K562 (cell line): ENCODE data around the gene PM20D1. TPM values are rescaled to one million over a fixed set of nuclear protein-coding genes. Genes with fewer than 3 reads are reported as not detected.

Source experiments
- ATAC-seq: fragments of 200-7000 bp; cut with Tn5 transposase; 3 replicates; pipeline ENCODE4 v1.9.1; 2020; ENCODE audit warnings: moderate library complexity
- BruUV-seq: library from RNA; stranded (reverse); fragments of 400-500 nt; replicated peaks from 2 replicates; lab custom pipeline; 2021; lab: Mats Ljungman, UMichigan
- CTCF ChIA-PET: fragments of 300-600 bp; formaldehyde crosslinking; extraction: SDS; loops from one replicate; lab custom pipeline; 2021; ENCODE audit warnings: low intra/inter-chr PET ratio; lab: Yijun Ruan, JAX
- POLR2A ChIA-PET: fragments of 300-600, 350-650 bp; sonication (Branson Sonifier 250); formaldehyde crosslinking; extraction: SDS; loops from one replicate; lab custom pipeline; 2021; ENCODE audit warnings: antibody characterized with exemption, inconsistent platforms; lab: Yijun Ruan, JAX
- DNase-seq, 4 experiments: peaks; one replicate each; pipeline versions ENCODE4 v3.0.0 to v3.0.0-alpha.2; 2011 to 2018; ENCODE audit warnings: low spot score in 3 of 4, mixed read lengths in 3 of 4; ENCODE audit errors: extremely low read depth in 1 of 4
- FAIRE-seq: peaks from 2 replicates; lab custom pipeline; 2011; peaks lifted over from hg19 to GRCh38; lab: Jason Lieb, UNC
- H2AFZ ChIP-seq: 2 replicates; pipeline ENCODE4 v1.6.0; 2011; ENCODE audit warnings: low read depth, low read length, control low read depth, inconsistent platforms
- H3K27ac ChIP-seq: fragments of 200-600 bp; 3 replicates; pipeline ENCODE4 v1.8.0; 2011; ENCODE audit warnings: low read depth, mild to moderate bottlenecking, control low read depth, inconsistent platforms, low read length, moderate library complexity, mixed read lengths; ENCODE audit errors: extremely low read depth
- H3K27me3 ChIP-seq, 2 experiments: fragments of 300-600 bp in 1 of 2; 2 replicates in 1 of 2; 3 replicates in 1 of 2; pipeline versions ENCODE4 v1.6.0 to v1.8.0; 2011; ENCODE audit warnings: inconsistent platforms in 2 of 2, low read length in 2 of 2, mild to moderate bottlenecking in 1 of 2, mixed read lengths in 1 of 2, moderate library complexity in 1 of 2; ENCODE audit not compliant: control insufficient read depth in 2 of 2, insufficient read depth in 2 of 2
- H3K36me3 ChIP-seq: fragments of 300-600 bp; 3 replicates; pipeline ENCODE4 v1.8.0; 2011; ENCODE audit warnings: mild to moderate bottlenecking, low read length, inconsistent platforms; ENCODE audit not compliant: control insufficient read depth, insufficient read depth
- H3K4me1 ChIP-seq, 2 experiments: fragments of 200-600 bp in 1 of 2; replicated peaks in 1 of 2; 2 replicates in 1 of 2; 3 replicates in 1 of 2; pipeline versions ENCODE4 v1.5.1 to v1.8.0; 2011; ENCODE audit warnings: inconsistent platforms in 2 of 2, low read length in 2 of 2, mild to moderate bottlenecking in 1 of 2, mixed read lengths in 1 of 2, moderate library complexity in 1 of 2; ENCODE audit not compliant: control insufficient read depth in 2 of 2, insufficient read depth in 2 of 2
- H3K4me2 ChIP-seq: 2 replicates; pipeline ENCODE4 v1.6.1; 2011; ENCODE audit warnings: low read length, control low read depth, inconsistent platforms, mixed read lengths; ENCODE audit not compliant: insufficient read depth
- H3K4me3 ChIP-seq: fragments of 200-600 bp; sonication (generic), shearing (Covaris generic); 2 replicates; pipeline ENCODE4 v1.5.1; 2016; ENCODE audit warnings: control low read depth, inconsistent platforms
- H3K79me2 ChIP-seq: fragments of 200-600 bp; 3 replicates; pipeline ENCODE4 v1.8.0; 2011; ENCODE audit warnings: low read length, inconsistent platforms; ENCODE audit not compliant: control insufficient read depth, insufficient read depth
- H3K9ac ChIP-seq, 2 experiments: 2 replicates each; pipeline versions ENCODE4 v1.6.0 to v1.6.1; 2011; ENCODE audit warnings: low read depth in 2 of 2, low read length in 2 of 2, control low read depth in 1 of 2, inconsistent platforms in 1 of 2, mild to moderate bottlenecking in 1 of 2, mixed read lengths in 1 of 2; ENCODE audit not compliant: insufficient read depth in 1 of 2
- H3K9me1 ChIP-seq: one replicate; pipeline ENCODE4 v1.6.0; 2011; ENCODE audit warnings: inconsistent platforms, mild to moderate bottlenecking, low read length, moderate library complexity; ENCODE audit not compliant: control insufficient read depth, insufficient read depth
- H3K9me3 ChIP-seq: replicated peaks from 2 replicates; pipeline ENCODE4 v1.5.1; 2011; ENCODE audit warnings: low read depth, low read length, inconsistent platforms; ENCODE audit not compliant: control insufficient read depth, insufficient read depth
- H4K20me1 ChIP-seq: replicated peaks from 2 replicates; pipeline ENCODE4 v1.6.1; 2011; ENCODE audit warnings: low read length, inconsistent platforms, mixed read lengths; ENCODE audit not compliant: control insufficient read depth, insufficient read depth
- MAFK ChIP-seq: IDR thresholded peaks from 2 replicates; pipeline ENCODE4 v1.6.1; 2011; ENCODE audit warnings: low read length, improper control_type of control experiment
- MEF2A ChIP-seq: IDR thresholded peaks from 2 replicates; pipeline ENCODE4 v1.6.1; 2011; ENCODE audit warnings: low read depth, mild to moderate bottlenecking, low read length, moderate library complexity; ENCODE audit not compliant: control insufficient read depth
- MIER1 ChIP-seq: fragments of 450-650 bp; IDR thresholded peaks from 2 replicates; pipeline ENCODE4 v1.6.1; 2016; ENCODE audit warnings: antibody characterized with exemption, mild to moderate bottlenecking, low read depth
- PTBP1 ChIP-seq: fragments of 200-400 bp; formaldehyde crosslinking; IDR thresholded peaks from 2 replicates; pipeline ENCODE4 v1.6.1; 2017; ENCODE audit warnings: low read depth, low read length
- RBFOX2 ChIP-seq: fragments of 200-400 bp; formaldehyde crosslinking; IDR thresholded peaks from 2 replicates; pipeline ENCODE4 v1.6.1; 2017; ENCODE audit warnings: low read depth, mild to moderate bottlenecking, low read length, moderate library complexity
- RBM25 ChIP-seq: fragments of 200-400 bp; formaldehyde crosslinking; IDR thresholded peaks from 2 replicates; pipeline ENCODE4 v1.6.1; 2018; ENCODE audit warnings: low read length, low read depth, moderate library complexity; ENCODE audit not compliant: severe bottlenecking
- TCF7 ChIP-seq: sonication (generic); IDR thresholded peaks from 2 replicates; pipeline ENCODE4 v1.6.1; 2016; ENCODE audit warnings: antibody characterized with exemption, borderline replicate concordance
- ZNF165 ChIP-seq: fragments of 250-450 bp; sonication (Bioruptor Pico); IDR thresholded peaks from 2 replicates; pipeline ENCODE4 v1.4.0; 2020; ENCODE audit warnings: borderline replicate concordance
- ZNF224 ChIP-seq: sonication (generic); formaldehyde crosslinking; IDR thresholded peaks from 2 replicates; pipeline ENCODE4 v1.8.0; 2022; ENCODE audit warnings: mild to moderate bottlenecking, missing genetic modification reagents
- ZNF316 ChIP-seq: fragments of 450-650 bp; IDR thresholded peaks from 2 replicates; pipeline ENCODE4 v1.6.1; 2016
- WGBS: fragments of 100-300 bp; shearing (Covaris generic); methylation state at CpG from one replicate; pipeline ENCODE4 v1.1.6; 2016; ENCODE audit warnings: low coverage, mixed read lengths; ENCODE audit not compliant: insufficient coverage; ENCODE audit errors: missing lambda C conversion rate; 5-methylcytosine and 5-hydroxymethylcytosine counted together
- in situ Hi-C: fragments of 300-500 bp; cut with MboI; formaldehyde crosslinking; loops from 4 replicates; pipeline ENCODE4 v1.15.0; 2018; ENCODE audit warnings: inconsistent platforms, mixed read lengths
- intact Hi-C: fragments of 100-400 bp; cut with micrococcal nuclease; formaldehyde crosslinking; loops from 2 replicates; pipeline ENCODE4 v1.14.2; 2022
- polyA plus RNA-seq, 8 experiments: library from polyadenylated mRNA; depleted of rRNA in 4 of 8; stranded (reverse) in 5 of 8; unstranded in 3 of 8; fragments of >200 nt; fragmentation: Nextera tagmentation in 2 of 8; fragmentation: Illumina TruSeq in 1 of 8; extraction: Ambion mirVana in 2 of 8; extraction: Trizol in 1 of 8; gene quantifications; 2 replicates each; pipeline versions ENCODE4 v1.2.1 to v1.2.3, GENCODE V29; 2011 to 2014; ENCODE audit warnings: inconsistent platforms in 1 of 8, missing spikeins in 1 of 8
- total RNA-seq, 7 experiments: library from RNA; depleted of rRNA in 6 of 7; stranded (reverse); fragments of >200 nt in 6 of 7; fragmentation: Illumina TruSeq in 2 of 7; extraction: Trizol in 2 of 7; gene quantifications; 2 replicates each; pipeline versions ENCODE4 v1.2.1 to v1.2.3, GENCODE V29; 2011 to 2021; ENCODE audit warnings: low replicate concordance in 1 of 7

The PM20D1 gene
- total and polyA plus RNA-seq, 9 of the 15 experiments (the other 6 are each of a cell fraction or from before 2014, with no cell fraction given): not detected

GRCh38 chr1:205809942-205810345 lies 40.0 kb downstream of the PM20D1 start:
- Histone ChIP-seq H3K4me3 (no peak overlapping the region), H4K20me1 (peaks cover 32% of the 10 kb centered on the region), H3K9me1 (no peaks in the 10 kb centered on the region), H3K4me1 (peaks cover 32 to 41% of the 10 kb centered on the region in 2 experiments; a peak in 4 of 5 replicates), H2AFZ (no peak overlapping the region), H3K27ac (no peak overlapping the region), H3K27me3 (no peaks in the 10 kb centered on the region), H3K9me3 (no peaks in the 10 kb centered on the region), H3K9ac (peak overlapping the region in 1 of 2 experiments; percentile 6; a peak in 1 of 4 replicates), H3K36me3 (peaks cover 22% of the 10 kb centered on the region; the same call in 2 of the 3 replicates), H3K4me2 (no peak overlapping the region), H3K79me2 (peaks cover 40% of the 10 kb centered on the region)
- in situ Hi-C loops (no loop called here), intact Hi-C loops (loop anchor here (2.0 to 5.0 kb wide), 2 partner anchors 19 to 97 kb away; no protein-coding TSS in a partner anchor)
- FAIRE-seq (no peak), DNase-seq (no peak), ATAC-seq (no peak)
- CTCF ChIA-PET: no interaction called here
- POLR2A ChIA-PET: interaction anchor here (0.5 to 2.7 kb wide), 6 partner anchors 8 to 214 kb away, joined by 3 to 15 read pairs (median 4); partner anchors contain the start of gene CTSE
- TF ChIP-seq RBFOX2 (0 out of 2 replicates have a peak, but pooled peaks have one; percentile 25), ZNF316 (peak; percentile 37; the same call in 1 of the 2 replicates), ZNF165 (CRISPR knock-in tag) (no peak), MAFK (peak; percentile 58)
- 86% methylated on average over 14 of the region's 14 CpGs for WGBS
- no TSS peak for BruUV-seq

GRCh38 chr1:205809469-205809868 lies 40.5 kb downstream of the PM20D1 start:
- POLR2A ChIA-PET: interaction anchor here (0.5 to 2.2 kb wide), 3 partner anchors 10 to 18 kb away, joined by 3 to 6 read pairs (median 3); no protein-coding TSS in a partner anchor

More at GRCh38 chr1:205809469-205809868, 40.5 kb downstream of the PM20D1 start:
- Histone ChIP-seq H3K27ac (no peak overlapping the region), H2AFZ (no peak overlapping the region), H3K27me3 (no peaks in the 10 kb centered on the region), H3K9me3 (no peaks in the 10 kb centered on the region), H3K36me3 (peaks cover 22% of the 10 kb centered on the region; the same call in 2 of the 3 replicates), H3K79me2 (peaks cover 40% of the 10 kb centered on the region), H3K9ac (0 out of 4 replicates have a peak overlapping the region, but pooled peaks of 1 of the 2 experiments have one; percentile 6), H4K20me1 (peaks cover 32% of the 10 kb centered on the region), H3K4me2 (no peak overlapping the region), H3K9me1 (peaks cover 1% of the 10 kb centered on the region), H3K4me1 (peaks cover 32 to 41% of the 10 kb centered on the region in 2 experiments; a peak in 4 of 5 replicates), H3K4me3 (no peak overlapping the region)
- DNase-seq (no peak), ATAC-seq (no peak), FAIRE-seq (no peak)
- in situ Hi-C loops: no loop called here
- BruUV-seq: no TSS peak
- 58% methylated on average over 3 of the region's 3 CpGs for WGBS
- TF ChIP-seq TCF7 (no peak), MIER1 (peak; percentile 94), ZNF224 (CRISPR knock-in tag) (no peak), MEF2A (no peak), RBM25 (peak; percentile 53), PTBP1 (peak; percentile 97)
- CTCF ChIA-PET: no interaction called here
- intact Hi-C loops: no loop called here
